HL-60 (cell line): ENCODE measurements around the gene IGF1.

ENCODE experiments used
- POLR2AphosphoS5 ChIP-seq: IDR thresholded peaks from 2 replicates; pipeline ENCODE4 v1.6.1; 2012; ENCODE audit warnings: low read depth
- SPI1 ChIP-seq: IDR thresholded peaks from 2 replicates; pipeline ENCODE4 v1.6.1; 2012; ENCODE audit warnings: low read depth, mild to moderate bottlenecking, borderline replicate concordance
- TF ChIP-seq, protein P1 (sequence below): IDR thresholded peaks from 2 replicates; pipeline ENCODE4 v1.6.1; 2012; ENCODE audit warnings: low read depth; ENCODE audit not compliant: insufficient replicate concordance
- TF ChIP-seq, protein P2 (sequence below): IDR thresholded peaks from one replicate; pipeline ENCODE4 v1.5.1; 2011; ENCODE audit warnings: low read length, control low read depth, inconsistent platforms; ENCODE audit not compliant: insufficient read depth

DNA sequence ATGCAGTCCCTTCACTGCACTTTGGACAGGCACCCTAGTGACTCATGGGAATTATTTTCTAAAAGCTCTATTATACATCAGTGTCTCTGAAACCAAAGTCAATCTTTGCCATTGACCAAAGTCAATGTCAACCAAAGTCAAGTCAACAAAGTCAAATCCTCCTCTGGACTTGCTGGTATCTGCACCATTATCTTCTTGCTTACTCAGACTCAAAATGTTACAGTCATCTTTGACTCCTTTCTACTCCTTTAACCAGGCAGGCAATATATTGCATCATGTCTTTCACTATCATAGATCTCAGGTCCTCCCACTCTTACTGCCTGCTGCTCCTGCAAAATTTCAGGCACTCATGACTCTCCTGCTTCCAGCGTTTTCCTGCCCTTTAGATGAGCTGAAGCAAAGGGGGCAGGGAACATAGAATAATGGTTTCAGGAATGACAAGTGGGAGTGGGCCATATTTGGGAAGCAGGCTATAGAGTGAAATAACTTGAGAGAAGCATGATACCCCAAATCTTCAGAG, 39.2 kb downstream of the IGF1 start:
- TF ChIP-seq, protein P1, sequence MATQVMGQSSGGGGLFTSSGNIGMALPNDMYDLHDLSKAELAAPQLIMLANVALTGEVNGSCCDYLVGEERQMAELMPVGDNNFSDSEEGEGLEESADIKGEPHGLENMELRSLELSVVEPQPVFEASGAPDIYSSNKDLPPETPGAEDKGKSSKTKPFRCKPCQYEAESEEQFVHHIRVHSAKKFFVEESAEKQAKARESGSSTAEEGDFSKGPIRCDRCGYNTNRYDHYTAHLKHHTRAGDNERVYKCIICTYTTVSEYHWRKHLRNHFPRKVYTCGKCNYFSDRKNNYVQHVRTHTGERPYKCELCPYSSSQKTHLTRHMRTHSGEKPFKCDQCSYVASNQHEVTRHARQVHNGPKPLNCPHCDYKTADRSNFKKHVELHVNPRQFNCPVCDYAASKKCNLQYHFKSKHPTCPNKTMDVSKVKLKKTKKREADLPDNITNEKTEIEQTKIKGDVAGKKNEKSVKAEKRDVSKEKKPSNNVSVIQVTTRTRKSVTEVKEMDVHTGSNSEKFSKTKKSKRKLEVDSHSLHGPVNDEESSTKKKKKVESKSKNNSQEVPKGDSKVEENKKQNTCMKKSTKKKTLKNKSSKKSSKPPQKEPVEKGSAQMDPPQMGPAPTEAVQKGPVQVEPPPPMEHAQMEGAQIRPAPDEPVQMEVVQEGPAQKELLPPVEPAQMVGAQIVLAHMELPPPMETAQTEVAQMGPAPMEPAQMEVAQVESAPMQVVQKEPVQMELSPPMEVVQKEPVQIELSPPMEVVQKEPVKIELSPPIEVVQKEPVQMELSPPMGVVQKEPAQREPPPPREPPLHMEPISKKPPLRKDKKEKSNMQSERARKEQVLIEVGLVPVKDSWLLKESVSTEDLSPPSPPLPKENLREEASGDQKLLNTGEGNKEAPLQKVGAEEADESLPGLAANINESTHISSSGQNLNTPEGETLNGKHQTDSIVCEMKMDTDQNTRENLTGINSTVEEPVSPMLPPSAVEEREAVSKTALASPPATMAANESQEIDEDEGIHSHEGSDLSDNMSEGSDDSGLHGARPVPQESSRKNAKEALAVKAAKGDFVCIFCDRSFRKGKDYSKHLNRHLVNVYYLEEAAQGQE, result no peak
- no peak for TF ChIP-seq SPI1
- TF ChIP-seq, protein P2, sequence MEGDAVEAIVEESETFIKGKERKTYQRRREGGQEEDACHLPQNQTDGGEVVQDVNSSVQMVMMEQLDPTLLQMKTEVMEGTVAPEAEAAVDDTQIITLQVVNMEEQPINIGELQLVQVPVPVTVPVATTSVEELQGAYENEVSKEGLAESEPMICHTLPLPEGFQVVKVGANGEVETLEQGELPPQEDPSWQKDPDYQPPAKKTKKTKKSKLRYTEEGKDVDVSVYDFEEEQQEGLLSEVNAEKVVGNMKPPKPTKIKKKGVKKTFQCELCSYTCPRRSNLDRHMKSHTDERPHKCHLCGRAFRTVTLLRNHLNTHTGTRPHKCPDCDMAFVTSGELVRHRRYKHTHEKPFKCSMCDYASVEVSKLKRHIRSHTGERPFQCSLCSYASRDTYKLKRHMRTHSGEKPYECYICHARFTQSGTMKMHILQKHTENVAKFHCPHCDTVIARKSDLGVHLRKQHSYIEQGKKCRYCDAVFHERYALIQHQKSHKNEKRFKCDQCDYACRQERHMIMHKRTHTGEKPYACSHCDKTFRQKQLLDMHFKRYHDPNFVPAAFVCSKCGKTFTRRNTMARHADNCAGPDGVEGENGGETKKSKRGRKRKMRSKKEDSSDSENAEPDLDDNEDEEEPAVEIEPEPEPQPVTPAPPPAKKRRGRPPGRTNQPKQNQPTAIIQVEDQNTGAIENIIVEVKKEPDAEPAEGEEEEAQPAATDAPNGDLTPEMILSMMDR, result no peak
- no peak for TF ChIP-seq POLR2AphosphoS5
